H1 (cell line): ENCODE measurements around the gene PNMA8C. TPM values are rescaled to one million over a fixed set of nuclear protein-coding genes. Genes with fewer than 3 reads are reported as not detected.

Experiments used
- CTCF ChIA-PET: fragments of 300-600 bp; sonication (Branson Sonifier 250); formaldehyde crosslinking; loops from one replicate; lab custom pipeline; 2021; ENCODE audit not compliant: partially characterized antibody; lab: Charles Lee
- POLR2A ChIA-PET: fragments of 300-600 bp; sonication (Branson Sonifier 250); formaldehyde crosslinking; loops from one replicate; lab custom pipeline; 2021; ENCODE audit warnings: inconsistent platforms; ENCODE audit not compliant: partially characterized antibody; lab: Charles Lee
- DNase-seq, 2 experiments: peaks; one replicate each; pipeline versions ENCODE4 v3.0.0 to v3.0.0-alpha.2; 2010 to 2022; ENCODE audit warnings: low spot score in 2 of 2, low read depth in 1 of 2, mixed read lengths in 1 of 2
- FAIRE-seq: peaks from 2 replicates; lab custom pipeline; 2011; peaks lifted over from hg19 to GRCh38; lab: Jason Lieb, UNC
- H2AFZ ChIP-seq: 2 replicates; pipeline ENCODE4 v1.8.1; 2012; ENCODE audit warnings: low read length, inconsistent platforms
- H2AK5ac ChIP-seq: 2 replicates; pipeline ENCODE4 v1.6.1; 2013; ENCODE audit warnings: low read depth, low read length
- H2BK120ac ChIP-seq: replicated peaks from 2 replicates; pipeline ENCODE3; 2013; ENCODE audit warnings: low read depth, low read length, inconsistent platforms
- H2BK12ac ChIP-seq: 2 replicates; pipeline ENCODE4 v1.6.1; 2013; ENCODE audit warnings: low read depth, low read length
- H2BK15ac ChIP-seq: 2 replicates; pipeline ENCODE4 v1.6.1; 2013; ENCODE audit warnings: low read length
- H2BK20ac ChIP-seq: 2 replicates; pipeline ENCODE4 v1.6.1; 2013; ENCODE audit warnings: low read length
- H2BK5ac ChIP-seq: 2 replicates; pipeline ENCODE4 v1.6.1; 2013; ENCODE audit warnings: low read depth, low read length
- H3K14ac ChIP-seq: 2 replicates; pipeline ENCODE4 v1.6.1; 2013; ENCODE audit warnings: inconsistent platforms; ENCODE audit not compliant: insufficient read length
- H3K18ac ChIP-seq: 2 replicates; pipeline ENCODE4 v1.6.1; 2013; ENCODE audit warnings: low read length; ENCODE audit errors: extremely low read depth
- H3K23ac ChIP-seq: 2 replicates; pipeline ENCODE4 v1.6.1; 2013; ENCODE audit warnings: inconsistent platforms; ENCODE audit not compliant: insufficient read length
- H3K23me2 ChIP-seq: 2 replicates; pipeline ENCODE4 v1.6.1; 2013; ENCODE audit warnings: low read depth, low read length
- H3K27ac ChIP-seq: 2 replicates; pipeline ENCODE4 v1.6.1; 2011; ENCODE audit warnings: low read depth, low read length, inconsistent platforms
- H3K27me3 ChIP-seq, 4 experiments: replicated peaks in 1 of 4; 1 replicate in 1 of 4; 2 replicates in 3 of 4; pipeline versions ENCODE4 v1.6.1 to v1.8.1; 2011 to 2013; ENCODE audit warnings: low read length in 3 of 4, mild to moderate bottlenecking in 3 of 4, inconsistent platforms in 2 of 4, mixed read lengths in 2 of 4, moderate library complexity in 1 of 4; ENCODE audit not compliant: control insufficient read depth in 3 of 4, insufficient read depth in 3 of 4; ENCODE audit errors: extremely low read depth in 1 of 4
- H3K36me3 ChIP-seq, 4 experiments: 2 replicates each; pipeline versions ENCODE4 v1.6.1 to v1.8.1; 2011 to 2013; ENCODE audit warnings: mild to moderate bottlenecking in 4 of 4, low read length in 3 of 4, moderate library complexity in 2 of 4, control low read depth in 1 of 4, inconsistent platforms in 1 of 4; ENCODE audit not compliant: insufficient read depth in 4 of 4, control insufficient read depth in 2 of 4
- H3K4ac ChIP-seq: replicated peaks from 2 replicates; pipeline ENCODE3; 2013; ENCODE audit warnings: low read length, low read depth, mixed read lengths, inconsistent platforms; ENCODE audit not compliant: insufficient read length
- H3K4me1 ChIP-seq, 4 experiments: replicated peaks in 1 of 4; 1 replicate in 1 of 4; 2 replicates in 3 of 4; pipeline versions ENCODE4 v1.6.1 to v1.8.1; 2011 to 2013; ENCODE audit warnings: low read length in 3 of 4, inconsistent platforms in 2 of 4, mixed read lengths in 1 of 4; ENCODE audit not compliant: insufficient read depth in 4 of 4, control insufficient read depth in 3 of 4
- H3K4me2 ChIP-seq, 2 experiments: 2 replicates each; pipeline versions ENCODE4 v1.6.1 to v1.8.1; 2011 to 2013; ENCODE audit warnings: low read depth in 2 of 2, low read length in 2 of 2, control low read depth in 1 of 2, inconsistent platforms in 1 of 2, mild to moderate bottlenecking in 1 of 2; ENCODE audit not compliant: insufficient read depth in 1 of 2
- H3K4me3 ChIP-seq, 4 experiments: fragments of 200-600, 300-600 bp in 1 of 4; sonication (generic), shearing (Covaris generic), sonication (Bioruptor Twin) in 1 of 4; 2 replicates each; pipeline versions ENCODE4 v1.5.1 to v1.8.1; 2011 to 2016; ENCODE audit warnings: low read length in 4 of 4, low read depth in 3 of 4, control low read depth in 2 of 4, inconsistent platforms in 2 of 4, mild to moderate bottlenecking in 2 of 4, mixed read lengths in 1 of 4, moderate library complexity in 1 of 4; ENCODE audit not compliant: insufficient read depth in 2 of 4; ENCODE audit errors: extremely low read depth in 1 of 4
- H3K56ac ChIP-seq: replicated peaks from 2 replicates; pipeline ENCODE3; 2013; ENCODE audit warnings: low read depth, mild to moderate bottlenecking, mixed read lengths, low read length, inconsistent platforms; ENCODE audit not compliant: insufficient read length
- H3K79me1 ChIP-seq: 2 replicates; pipeline ENCODE4 v1.6.1; 2013; ENCODE audit warnings: low read depth, low read length, control low read depth
- H3K79me2 ChIP-seq, 2 experiments: 2 replicates each; pipeline versions ENCODE4 v1.6.1 to v1.8.1; 2012 to 2013; ENCODE audit warnings: low read length in 2 of 2, mild to moderate bottlenecking in 2 of 2, inconsistent platforms in 1 of 2; ENCODE audit not compliant: insufficient read depth in 2 of 2, control insufficient read depth in 1 of 2
- H3K9ac ChIP-seq, 4 experiments: replicated peaks in 1 of 4; 1 replicate in 1 of 4; 2 replicates in 3 of 4; pipeline versions ENCODE4 v1.6.1 to v1.8.1; 2011 to 2013; ENCODE audit warnings: low read depth in 3 of 4, low read length in 3 of 4, control low read depth in 2 of 4, mild to moderate bottlenecking in 2 of 4, moderate library complexity in 2 of 4, inconsistent platforms in 1 of 4; ENCODE audit errors: extremely low read depth in 1 of 4
- H3K9me3 ChIP-seq, 2 experiments: 2 replicates each; pipeline versions ENCODE4 v1.6.1 to v1.8.1; 2012 to 2013; ENCODE audit warnings: mild to moderate bottlenecking in 2 of 2, moderate library complexity in 2 of 2, control low read depth in 1 of 2, inconsistent platforms in 1 of 2, low read depth in 1 of 2, low read length in 1 of 2, mixed read lengths in 1 of 2; ENCODE audit not compliant: insufficient read depth in 2 of 2
- H4K20me1 ChIP-seq, 2 experiments: replicated peaks in 1 of 2; 2 replicates each; pipeline versions ENCODE3 to v1.8.1; 2011 to 2013; ENCODE audit warnings: inconsistent platforms in 2 of 2, low read length in 2 of 2, mild to moderate bottlenecking in 1 of 2; ENCODE audit not compliant: insufficient read depth in 2 of 2, control insufficient read depth in 1 of 2
- H4K5ac ChIP-seq: 2 replicates; pipeline ENCODE4 v1.6.1; 2013; ENCODE audit warnings: low read length, low read depth, mixed read lengths, inconsistent platforms; ENCODE audit not compliant: insufficient read length
- H4K8ac ChIP-seq: 2 replicates; pipeline ENCODE4 v1.8.0; 2013; ENCODE audit warnings: mild to moderate bottlenecking, moderate library complexity, low read length, inconsistent platforms; ENCODE audit not compliant: insufficient read depth; ENCODE audit errors: extremely low read depth
- H4K91ac ChIP-seq: replicated peaks from 2 replicates; pipeline ENCODE3; 2013; ENCODE audit warnings: low read length, mixed read lengths, inconsistent platforms; ENCODE audit not compliant: insufficient read length
- ASH2L ChIP-seq: fragments of 200-600, 300-600 bp; sonication (generic); IDR thresholded peaks from one replicate; pipeline ENCODE4 v1.7.1; 2017; ENCODE audit warnings: low read length
- CEBPB ChIP-seq: IDR thresholded peaks from 2 replicates; pipeline ENCODE4 v1.6.1; 2012; ENCODE audit warnings: low read depth, low read length
- CTBP2 ChIP-seq: IDR thresholded peaks from 2 replicates; pipeline ENCODE4 v1.7.0; 2011; ENCODE audit warnings: borderline replicate concordance, mild to moderate bottlenecking, moderate library complexity, mixed read lengths, low read length; ENCODE audit not compliant: insufficient read depth, insufficient read length
- EP300 ChIP-seq, 2 experiments: IDR thresholded peaks; 1 replicate in 1 of 2; 2 replicates in 1 of 2; pipeline ENCODE4 v1.6.1; 2011 to 2012; ENCODE audit warnings: low read depth in 2 of 2, low read length in 2 of 2, mild to moderate bottlenecking in 2 of 2, borderline replicate concordance in 1 of 2, inconsistent platforms in 1 of 2, moderate library complexity in 1 of 2
- GTF2F1 ChIP-seq: IDR thresholded peaks from 2 replicates; pipeline ENCODE4 v1.6.1; 2012; ENCODE audit warnings: low read depth, low read length, improper control_type of control experiment, borderline replicate concordance
- PHF8 ChIP-seq: fragments of 200-600 bp; sonication (generic); conservative IDR thresholded peaks from 2 replicates; pipeline ENCODE4 v1.7.1; 2012; ENCODE audit warnings: low read depth, mild to moderate bottlenecking, inconsistent platforms, low read length, moderate library complexity
- SIRT6 ChIP-seq: IDR thresholded peaks from one replicate; pipeline ENCODE4 v1.7.1; 2012; ENCODE audit warnings: low read length, inconsistent platforms
- TAF7 ChIP-seq: optimal IDR thresholded peaks from 2 replicates; pipeline ENCODE3; 2011; ENCODE audit warnings: low read depth, mild to moderate bottlenecking, inconsistent platforms, low read length, moderate library complexity, borderline replicate concordance
- YY1 ChIP-seq: IDR thresholded peaks from 2 replicates; pipeline ENCODE4 v1.6.1; 2011; ENCODE audit warnings: low read depth, mild to moderate bottlenecking, low read length
- WGBS, 2 experiments: shearing (Covaris generic) in 1 of 2; methylation state at CpG; one replicate each; pipeline versions ENCODE4 v1.1.6 to v1.1.7; 2013 to 2015; ENCODE audit warnings: low lambda C conversion rate in 2 of 2, mixed read lengths in 2 of 2, inconsistent platforms in 1 of 2, low coverage in 1 of 2, missing lambda C conversion rate in 1 of 2; ENCODE audit not compliant: insufficient replicate concordance in 2 of 2, insufficient coverage in 1 of 2, insufficient read length in 1 of 2; ENCODE audit errors: extremely low coverage in 1 of 2, missing lambda C conversion rate in 1 of 2; 5-methylcytosine and 5-hydroxymethylcytosine counted together
- polyA plus RNA-seq, 7 experiments: library from polyadenylated mRNA; depleted of rRNA in 3 of 7; stranded (reverse) in 5 of 7; unstranded in 2 of 7; fragments of >200 nt in 5 of 7; fragments of 200-250 nt in 2 of 7; gene quantifications; 1 replicate in 5 of 7; 2 replicates in 1 of 7; 4 replicates in 1 of 7; pipeline versions ENCODE4 v1.2.1 to v1.2.3, GENCODE V29; 2011 to 2013; ENCODE audit warnings: missing spikeins in 2 of 7, mixed read lengths in 2 of 7
- total RNA-seq: library from RNA; stranded (reverse); fragmentation: NEBNext Ultra II Directional; extraction: Animal tissue kit (Norgen Biotek cat#: 25700); gene quantifications from 2 replicates; pipeline ENCODE4 v1.2.1, GENCODE V29; 2021
- TF ChIP-seq, protein P1 (sequence below): IDR thresholded peaks from 2 replicates; pipeline ENCODE4 v1.6.1; 2012; ENCODE audit warnings: low read length, inconsistent platforms
- TF ChIP-seq, protein P2 (sequence below): IDR thresholded peaks from 2 replicates; pipeline ENCODE4 v1.6.1; 2012; ENCODE audit warnings: inconsistent platforms

The PNMA8C gene
- total and polyA plus RNA-seq, 2 of the 8 experiments (the other 6 are each of a cell fraction or from before 2014, with no cell fraction given) = 0.53 to 1.8 TPM

DNA sequence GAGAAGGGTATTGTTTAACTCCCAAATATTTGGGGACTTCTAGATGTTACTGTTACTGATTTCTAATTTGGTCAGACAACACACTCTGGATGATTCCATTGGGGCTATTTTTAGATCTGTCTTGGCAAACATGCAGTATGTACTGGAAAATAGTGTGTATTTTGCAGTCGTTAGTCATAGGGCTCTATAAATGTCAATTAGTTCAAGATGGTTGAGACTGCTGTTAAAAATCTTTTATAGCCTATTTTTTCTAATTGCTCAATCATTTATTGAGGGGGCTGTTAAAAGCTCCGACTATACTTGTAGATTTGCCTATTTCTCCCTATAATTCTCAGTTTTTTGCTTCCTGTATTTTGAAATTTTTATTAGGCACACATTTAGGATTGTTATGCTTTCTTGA, 50.5 kb downstream of the PNMA8C start:
- Histone ChIP-seq H2BK20ac (no peak overlapping the region), H3K56ac (no peak overlapping the region), H3K9me3 (no peaks in the 10 kb centered on the region), H2BK12ac (no peak overlapping the region), H3K23ac (no peak overlapping the region), H3K23me2 (no peaks in the 10 kb centered on the region), H3K36me3 (peaks cover 11 to 50% (median 33%) of the 10 kb centered on the region in 4 experiments), H4K5ac (no peak overlapping the region), H2AFZ (no peak overlapping the region), H3K14ac (no peak overlapping the region), H2BK15ac (no peak overlapping the region), H3K79me2 (peaks cover 0 to 24% of the 10 kb centered on the region in 2 experiments; a peak in 2 of 4 replicates), H3K18ac (no peak overlapping the region), H3K4ac (no peak overlapping the region), H3K4me1 (peaks cover 9 to 13% (median 11%) of the 10 kb centered on the region in 4 experiments), H3K27ac (no peak overlapping the region), H4K91ac (no peak overlapping the region), H3K9ac (no peak overlapping the region), H3K4me3 (no peak overlapping the region), H3K27me3 (no peaks in the 10 kb centered on the region), H4K8ac (no peak overlapping the region), H2BK120ac (no peak overlapping the region), H2AK5ac (no peak overlapping the region), H3K79me1 (0 out of 2 replicates have a peak, but pooled peaks cover 3% of the 10 kb centered on the region), H4K20me1 (peaks cover 0 to 2% of the 10 kb centered on the region in 2 experiments), H3K4me2 (no peak overlapping the region), H2BK5ac (no peak overlapping the region)
- WGBS, 2 experiments = 88% methylated on average over 2 of the region's 2 CpGs; no CpG with 5 or more reads in 1 of the 2 experiments
- ChIA-PET CTCF (interaction anchor here (0.9 to 1.5 kb wide), 6 partner anchors 9 to 300 kb away, joined by 3 to 5 read pairs (median 4); no protein-coding TSS in a partner anchor), POLR2A (interaction anchor here (1.1 to 1.2 kb wide), 2 partner anchors 27 to 29 kb away, joined by 3 read pairs; no protein-coding TSS in a partner anchor)
- DNase-seq (no peak), FAIRE-seq (no peak)
- TF ChIP-seq, protein P1, sequence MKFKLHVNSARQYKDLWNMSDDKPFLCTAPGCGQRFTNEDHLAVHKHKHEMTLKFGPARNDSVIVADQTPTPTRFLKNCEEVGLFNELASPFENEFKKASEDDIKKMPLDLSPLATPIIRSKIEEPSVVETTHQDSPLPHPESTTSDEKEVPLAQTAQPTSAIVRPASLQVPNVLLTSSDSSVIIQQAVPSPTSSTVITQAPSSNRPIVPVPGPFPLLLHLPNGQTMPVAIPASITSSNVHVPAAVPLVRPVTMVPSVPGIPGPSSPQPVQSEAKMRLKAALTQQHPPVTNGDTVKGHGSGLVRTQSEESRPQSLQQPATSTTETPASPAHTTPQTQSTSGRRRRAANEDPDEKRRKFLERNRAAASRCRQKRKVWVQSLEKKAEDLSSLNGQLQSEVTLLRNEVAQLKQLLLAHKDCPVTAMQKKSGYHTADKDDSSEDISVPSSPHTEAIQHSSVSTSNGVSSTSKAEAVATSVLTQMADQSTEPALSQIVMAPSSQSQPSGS = no peak
- TF ChIP-seq CTBP2 (no peak), YY1 (no peak), GTF2F1 (no peak), ASH2L (no peak), PHF8 (no peak), TAF7 (no peak), EP300 (IDR thresholded peaks at IDR 0.05; ENCODE audit: borderline replicate concordance in 1 of 2, low read depth in 2 of 2, low read length in 2 of 2) (no peak), SIRT6 (no peak), CEBPB (no peak)
- TF ChIP-seq, protein P2, sequence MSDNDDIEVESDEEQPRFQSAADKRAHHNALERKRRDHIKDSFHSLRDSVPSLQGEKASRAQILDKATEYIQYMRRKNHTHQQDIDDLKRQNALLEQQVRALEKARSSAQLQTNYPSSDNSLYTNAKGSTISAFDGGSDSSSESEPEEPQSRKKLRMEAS = no peak
